ENCODE data around the gene ATP11A.

The ATP11A gene

GRCh38 chr13:112842343-112842856, 152.6 kb downstream of the ATP11A start:
- DNase-seq = no peak
- Histone ChIP-seq H3K79me2 (ENCODE audit: insufficient read depth, low read length) (no peaks in the 10 kb centered on the region), H3K27me3 (ENCODE audit: insufficient read depth, low read length, poor library complexity) (no peaks in the 10 kb centered on the region), H3K27ac (ENCODE audit: low read length) (no peak overlapping the region), H3K9me3 (ENCODE audit: insufficient read depth, low read length, severe bottlenecking) (no peaks in the 10 kb centered on the region), H4K20me1 (ENCODE audit: insufficient read depth, low read length) (no peaks in the 10 kb centered on the region), H3K36me3 (ENCODE audit: insufficient read depth, low read length) (peaks cover 78% of the 10 kb centered on the region), H2AFZ (ENCODE audit: low read depth, low read length) (no peak overlapping the region), H3K4me1 (ENCODE audit: insufficient read depth, low read length) (no peaks in the 10 kb centered on the region), H3K4me2 (ENCODE audit: insufficient read depth, low read length) (no peak overlapping the region), H3K9ac (ENCODE audit: low read depth, low read length) (no peak overlapping the region), H3K4me3 (ENCODE audit: low read depth in 1 of 2, low read length in 2 of 2) (no peak overlapping the region)
- TF ChIP-seq EZH2 (IDR thresholded peaks at IDR 0.05; ENCODE audit: borderline replicate concordance, low read depth, low read length, severe bottlenecking) (no peak), CTCF (IDR thresholded peaks at IDR 0.05; ENCODE audit: borderline replicate concordance, extremely low read depth, low read length, poor library complexity, severe bottlenecking) (no peak)
- no peak for ATAC-seq (ENCODE audit: insufficient read depth, low read depth)

- H2AFZ ChIP-seq (ENCODE audit: low read depth, low read length) = no peak overlapping the region
- no peak overlapping the region for H3K9ac ChIP-seq (ENCODE audit: low read depth, low read length)
- no peaks in the 10 kb centered on the region for H4K20me1 ChIP-seq (ENCODE audit: insufficient read depth, low read length)
- H3K4me1 ChIP-seq (ENCODE audit: insufficient read depth, low read length) = no peaks in the 10 kb centered on the region
- no peaks in the 10 kb centered on the region for H3K27me3 ChIP-seq (ENCODE audit: insufficient read depth, low read length, poor library complexity)
- no peak overlapping the region for H3K4me2 ChIP-seq (ENCODE audit: insufficient read depth, low read length)
- no peak overlapping the region for H3K4me3 ChIP-seq (ENCODE audit: low read depth in 1 of 2, low read length in 2 of 2)
- no peaks in the 10 kb centered on the region for H3K9me3 ChIP-seq (ENCODE audit: insufficient read depth, low read length, severe bottlenecking)
- no peaks in the 10 kb centered on the region for H3K79me2 ChIP-seq (ENCODE audit: insufficient read depth, low read length)
- H3K27ac ChIP-seq (ENCODE audit: low read length) = no peak overlapping the region
- TF ChIP-seq EZH2 (IDR thresholded peaks at IDR 0.05; ENCODE audit: borderline replicate concordance, low read depth, low read length, severe bottlenecking) (no peak), CTCF (IDR thresholded peaks at IDR 0.05; ENCODE audit: borderline replicate concordance, extremely low read depth, low read length, poor library complexity, severe bottlenecking) (no peak)
- DNase-seq = no peak
- peaks cover 75% of the 10 kb centered on the region for H3K36me3 ChIP-seq (ENCODE audit: insufficient read depth, low read length)
- ATAC-seq (ENCODE audit: insufficient read depth, low read depth) = no peak
These were observed 153.1 kb downstream of the ATP11A start for GRCh38 chr13:112842931-112843391.

- DNase-seq = no peak
- Histone ChIP-seq H3K4me3 (ENCODE audit: low read depth in 1 of 2, low read length in 2 of 2) (no peak overlapping the region), H3K27me3 (ENCODE audit: insufficient read depth, low read length, poor library complexity) (no peaks in the 10 kb centered on the region), H3K9me3 (ENCODE audit: insufficient read depth, low read length, severe bottlenecking) (no peaks in the 10 kb centered on the region), H3K79me2 (ENCODE audit: insufficient read depth, low read length) (no peaks in the 10 kb centered on the region), H3K27ac (ENCODE audit: low read length) (no peak overlapping the region), H3K4me2 (ENCODE audit: insufficient read depth, low read length) (no peak overlapping the region), H2AFZ (ENCODE audit: low read depth, low read length) (no peak overlapping the region), H4K20me1 (ENCODE audit: insufficient read depth, low read length) (no peaks in the 10 kb centered on the region), H3K4me1 (ENCODE audit: insufficient read depth, low read length) (no peaks in the 10 kb centered on the region), H3K36me3 (ENCODE audit: insufficient read depth, low read length) (peaks cover 69% of the 10 kb centered on the region), H3K9ac (ENCODE audit: low read depth, low read length) (no peak overlapping the region)
- no peak for ATAC-seq (ENCODE audit: insufficient read depth, low read depth)
- TF ChIP-seq EZH2 (IDR thresholded peaks at IDR 0.05; ENCODE audit: borderline replicate concordance, low read depth, low read length, severe bottlenecking) (no peak), CTCF (IDR thresholded peaks at IDR 0.05; ENCODE audit: borderline replicate concordance, extremely low read depth, low read length, poor library complexity, severe bottlenecking) (no peak)
These were observed 153.7 kb downstream of the ATP11A start for GRCh38 chr13:112843392-112844111.

Measured in DND-41 (cell line).